ENCODE results near the gene SEC23A. TPM values are rescaled to one million over a fixed set of nuclear protein-coding genes. Genes with fewer than 3 reads are reported as not detected.
"Not testable (repeated sequence)": the region's sequence is repeated elsewhere in the genome, so short reads cannot be mapped to it uniquely, and the experiment has no call there.

The SEC23A gene
- total RNA-seq, 3 donors from 2014 or later (not counting 1 experiment from before 2014, with no cell fraction given): 61.3 to 75.5 (median 67.8) TPM

DNA sequence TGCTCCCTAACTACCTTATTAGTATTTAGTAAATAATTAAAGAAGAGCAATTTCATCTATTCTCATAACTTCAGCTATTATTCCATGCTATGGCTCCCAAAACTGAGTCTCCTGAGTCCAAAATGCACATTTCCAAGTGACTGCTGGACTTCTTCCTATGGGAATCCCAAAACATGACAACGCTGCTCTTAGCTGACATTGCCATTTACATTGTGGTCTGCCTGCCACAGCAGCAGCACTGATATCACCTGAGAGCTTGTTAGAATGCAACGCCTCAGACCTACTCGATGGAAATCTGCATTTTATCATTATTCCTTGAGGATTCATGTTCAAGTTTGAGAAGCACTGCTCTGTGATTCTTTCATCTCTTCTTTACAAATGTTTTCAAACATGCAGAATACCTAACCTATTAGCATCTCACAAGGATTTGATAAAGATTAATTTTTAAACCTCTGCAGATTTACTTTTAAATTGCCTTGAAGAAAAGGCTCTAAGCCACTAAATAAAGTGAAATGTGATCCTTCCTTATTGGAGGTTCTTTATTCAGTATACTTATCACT is 77.7 kb downstream of the SEC23A start:
- no peaks in the 10 kb centered on the region for H3K27me3 ChIP-seq (ENCODE audit: control insufficient read depth, insufficient read depth, low read length)
- 94% methylated on average over 3 of the region's 3 CpGs for WGBS (ENCODE audit: insufficient coverage)
- no peak overlapping the region for H3K4me3 ChIP-seq (ENCODE audit: low read length)
- H3K4me3 Mint-ChIP-seq: no peak overlapping the region
- H3K27ac ChIP-seq (ENCODE audit: low read length): no peak overlapping the region
- TF ChIP-seq, protein P1, sequence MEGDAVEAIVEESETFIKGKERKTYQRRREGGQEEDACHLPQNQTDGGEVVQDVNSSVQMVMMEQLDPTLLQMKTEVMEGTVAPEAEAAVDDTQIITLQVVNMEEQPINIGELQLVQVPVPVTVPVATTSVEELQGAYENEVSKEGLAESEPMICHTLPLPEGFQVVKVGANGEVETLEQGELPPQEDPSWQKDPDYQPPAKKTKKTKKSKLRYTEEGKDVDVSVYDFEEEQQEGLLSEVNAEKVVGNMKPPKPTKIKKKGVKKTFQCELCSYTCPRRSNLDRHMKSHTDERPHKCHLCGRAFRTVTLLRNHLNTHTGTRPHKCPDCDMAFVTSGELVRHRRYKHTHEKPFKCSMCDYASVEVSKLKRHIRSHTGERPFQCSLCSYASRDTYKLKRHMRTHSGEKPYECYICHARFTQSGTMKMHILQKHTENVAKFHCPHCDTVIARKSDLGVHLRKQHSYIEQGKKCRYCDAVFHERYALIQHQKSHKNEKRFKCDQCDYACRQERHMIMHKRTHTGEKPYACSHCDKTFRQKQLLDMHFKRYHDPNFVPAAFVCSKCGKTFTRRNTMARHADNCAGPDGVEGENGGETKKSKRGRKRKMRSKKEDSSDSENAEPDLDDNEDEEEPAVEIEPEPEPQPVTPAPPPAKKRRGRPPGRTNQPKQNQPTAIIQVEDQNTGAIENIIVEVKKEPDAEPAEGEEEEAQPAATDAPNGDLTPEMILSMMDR (IDR thresholded peaks at IDR 0.05): no peak
- no peaks in the 10 kb centered on the region for H3K27me3 Mint-ChIP-seq (ENCODE audit: low read depth in 2 of 2)
- no peaks in the 10 kb centered on the region for H3K36me3 Mint-ChIP-seq
- no peaks in the 10 kb centered on the region for H3K9me3 Mint-ChIP-seq
- H3K4me1 Mint-ChIP-seq: peaks cover 12 to 13% of the 10 kb centered on the region in 2 donors
- H3K9me3 ChIP-seq (ENCODE audit: control insufficient read depth, insufficient read depth, low read length): no peaks in the 10 kb centered on the region
- ATAC-seq (no peak), DNase-seq (no peak)
- peak overlapping the region; percentile 60 to 69 for H3K27ac Mint-ChIP-seq
- intact Hi-C loops (cut with micrococcal nuclease): no loop called here
- H3K36me3 ChIP-seq (ENCODE audit: control insufficient read depth, insufficient read depth, low read length): peaks cover 8% of the 10 kb centered on the region
- H3K4me1 ChIP-seq (ENCODE audit: control insufficient read depth, insufficient read depth, low read length): no peaks in the 10 kb centered on the region

DNA sequence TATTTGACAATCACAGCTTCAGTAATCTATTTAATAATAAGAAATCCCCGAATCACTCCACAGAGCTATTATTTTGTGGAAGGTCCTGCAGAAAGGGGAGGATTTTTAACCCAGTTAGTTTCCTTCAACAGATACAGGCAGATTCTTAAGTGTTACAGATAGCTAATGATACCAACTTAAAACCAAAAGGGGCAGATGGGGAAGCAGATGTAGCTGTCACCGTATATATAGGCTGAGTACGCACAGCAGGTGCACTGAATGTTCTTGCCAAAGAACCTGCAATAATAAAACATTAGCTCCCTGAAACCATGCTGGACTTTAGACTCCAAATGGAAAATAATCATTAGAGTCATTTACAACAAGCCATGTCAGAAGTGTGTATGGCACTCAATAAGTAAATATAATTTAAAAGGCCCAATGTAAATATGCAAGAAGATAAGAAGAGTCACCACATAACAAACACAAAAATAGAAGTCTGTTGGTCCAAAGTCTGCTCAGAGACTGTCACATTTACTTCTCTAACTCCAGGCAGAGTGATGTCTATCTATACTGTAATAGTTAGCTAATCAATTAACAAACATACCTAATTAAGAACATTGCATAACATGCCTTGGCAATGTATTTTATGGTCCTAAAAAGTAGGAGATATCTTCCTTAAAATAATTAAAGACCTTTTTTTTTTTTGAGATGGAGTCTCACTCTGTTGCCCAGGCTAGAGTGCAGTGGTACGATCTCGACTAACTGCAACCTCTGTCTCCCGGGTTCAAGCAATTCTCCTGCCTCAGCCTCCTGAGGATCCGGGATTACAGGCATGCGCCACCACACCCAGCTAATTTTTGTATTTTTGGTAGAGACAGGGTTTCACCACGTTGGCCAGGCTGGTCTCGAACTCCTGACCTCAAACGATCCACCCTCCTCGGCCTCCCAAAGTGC is 78.8 kb downstream of the SEC23A start:
- Histone ChIP-seq H3K4me3 (ENCODE audit: low read length) (no peak overlapping the region), H3K9me3 (ENCODE audit: control insufficient read depth, insufficient read depth, low read length) (no peaks in the 10 kb centered on the region), H3K36me3 (ENCODE audit: control insufficient read depth, insufficient read depth, low read length) (no peaks in the 10 kb centered on the region), H3K4me1 (ENCODE audit: control insufficient read depth, insufficient read depth, low read length) (no peaks in the 10 kb centered on the region), H3K27me3 (ENCODE audit: control insufficient read depth, insufficient read depth, low read length) (no peaks in the 10 kb centered on the region), H3K27ac (ENCODE audit: low read length) (no peak overlapping the region)
- no peak for DNase-seq
- TF ChIP-seq, protein P1 (IDR thresholded peaks at IDR 0.05): no peak
- peaks cover 13 to 17% of the 10 kb centered on the region in 2 donors for H3K4me1 Mint-ChIP-seq
- ATAC-seq: no peak
- H3K36me3 Mint-ChIP-seq: no peaks in the 10 kb centered on the region
- WGBS (ENCODE audit: insufficient coverage): 98% methylated on average over 11 of the region's 12 CpGs
- H3K4me3 Mint-ChIP-seq: no peak overlapping the region
- intact Hi-C loops (cut with micrococcal nuclease): no loop called here
- H3K27ac Mint-ChIP-seq: no peak overlapping the region
- no peaks in the 10 kb centered on the region for H3K27me3 Mint-ChIP-seq (ENCODE audit: low read depth in 2 of 2)
- H3K9me3 Mint-ChIP-seq: no peaks in the 10 kb centered on the region

DNA sequence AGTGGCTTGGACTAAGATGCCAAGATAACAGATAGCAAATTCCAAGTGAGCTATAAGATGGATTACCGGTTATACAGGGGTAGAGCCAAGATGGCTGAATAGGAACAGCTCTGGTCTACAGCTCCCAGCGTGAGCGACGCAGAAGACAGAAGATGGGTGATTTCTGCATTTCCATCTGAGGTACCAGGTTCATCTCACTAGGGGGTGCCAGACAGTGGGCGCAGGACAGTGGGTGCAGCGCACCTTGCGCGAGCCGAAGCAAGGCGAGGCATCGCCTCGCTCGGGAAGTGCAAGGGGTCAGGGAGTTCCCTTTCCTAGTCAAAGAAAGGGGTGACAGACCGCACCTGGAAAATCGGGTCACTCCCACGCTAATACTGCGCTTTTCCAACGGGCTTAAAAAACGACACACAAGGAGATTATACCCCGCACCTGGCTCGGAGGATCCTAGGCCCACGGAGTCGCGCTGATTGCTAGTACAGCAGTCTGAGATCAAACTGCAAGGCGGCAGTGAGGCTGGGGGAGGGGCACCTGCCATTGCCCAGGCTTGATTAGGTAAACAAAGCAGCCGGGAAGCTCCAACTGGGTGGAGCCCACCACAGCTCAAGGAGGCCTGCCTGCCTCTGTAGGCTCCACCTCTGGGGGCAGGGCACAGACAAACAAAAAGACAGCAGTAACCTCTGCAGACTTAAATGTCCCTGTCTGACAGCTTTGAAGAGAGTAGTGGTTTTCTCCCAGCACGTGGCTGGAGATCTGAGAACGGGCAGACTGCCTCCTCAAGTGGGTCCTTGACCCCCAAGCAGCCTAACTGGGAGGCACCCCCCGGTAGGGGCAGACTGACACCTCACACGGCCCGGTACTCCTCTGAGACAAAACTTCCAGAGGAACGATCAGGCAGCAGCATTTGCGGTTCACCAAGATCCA is 85.7 kb downstream of the SEC23A start:
- not testable (repeated sequence) for H3K27me3 Mint-ChIP-seq (ENCODE audit: low read depth in 2 of 2); H3K4me1 Mint-ChIP-seq; H3K27me3 ChIP-seq (ENCODE audit: control insufficient read depth, insufficient read depth, low read length); H3K9me3 ChIP-seq (ENCODE audit: control insufficient read depth, insufficient read depth, low read length); H3K4me1 ChIP-seq (ENCODE audit: control insufficient read depth, insufficient read depth, low read length); H3K9me3 Mint-ChIP-seq; ATAC-seq; H3K4me3 ChIP-seq (ENCODE audit: low read length); H3K27ac ChIP-seq (ENCODE audit: low read length); H3K27ac Mint-ChIP-seq; H3K36me3 ChIP-seq (ENCODE audit: control insufficient read depth, insufficient read depth, low read length); H3K36me3 Mint-ChIP-seq
- intact Hi-C loops (cut with micrococcal nuclease): loop anchor here (5.0 kb wide), 2 partner anchors 295 to 1030 kb away; no protein-coding TSS in a partner anchor
- 94% methylated on average over 31 of the region's 33 CpGs for WGBS (ENCODE audit: insufficient coverage)
- H3K4me3 Mint-ChIP-seq: peak overlapping the region; percentile 13
- DNase-seq: peak in 1 of 2 donors; percentile 34

Measured in natural killer cell (primary cell).